IMR-90 (cell line): ENCODE data around the gene ATP11A. TPM values are rescaled to one million over a fixed set of nuclear protein-coding genes. Genes with fewer than 3 reads are reported as not detected.

Experiments used
- ATAC-seq: fragments of 200-7000 bp; cut with Tn5 transposase; 2 replicates; pipeline ENCODE4 v1.9.1; 2020; ENCODE audit warnings: low read depth, mild to moderate bottlenecking, moderate library complexity
- BruUV-seq: library from RNA; stranded (reverse); fragments of 400-500 nt; replicated peaks from 2 replicates; lab custom pipeline; 2021; lab: Mats Ljungman, UMichigan
- CTCF ChIA-PET: fragments of 300-600 bp; formaldehyde crosslinking; extraction: SDS; loops from one replicate; lab custom pipeline; 2021; ENCODE audit warnings: antibody characterized with exemption; lab: Yijun Ruan, JAX
- POLR2A ChIA-PET: fragments of 300-600 bp; sonication (Branson Sonifier 250); formaldehyde crosslinking; loops from one replicate; lab custom pipeline; 2022; ENCODE audit warnings: antibody characterized with exemption; ENCODE audit not compliant: unreplicated experiment; lab: Charles Lee
- DNase-seq: peaks from one replicate; pipeline ENCODE4 v3.0.0; 2013
- H2AFZ ChIP-seq: replicated peaks from 2 replicates; pipeline ENCODE3; 2013; ENCODE audit warnings: low read length, mild to moderate bottlenecking; ENCODE audit not compliant: poor library complexity
- H2AK5ac ChIP-seq: 2 replicates; pipeline ENCODE4 v1.6.1; 2013; ENCODE audit warnings: low read depth, low read length, inconsistent platforms
- H2AK9ac ChIP-seq: replicated peaks from 2 replicates; pipeline ENCODE3; 2013; ENCODE audit warnings: mild to moderate bottlenecking, low read depth, low read length, moderate library complexity; ENCODE audit not compliant: poor library complexity
- H2BK120ac ChIP-seq: 2 replicates; pipeline ENCODE4 v1.6.1; 2013; ENCODE audit warnings: low read depth, low read length, inconsistent platforms
- H2BK15ac ChIP-seq: 3 replicates; pipeline ENCODE4 v1.6.1; 2013; ENCODE audit warnings: low read depth, low read length, inconsistent platforms
- H2BK20ac ChIP-seq: 2 replicates; pipeline ENCODE4 v1.6.1; 2013; ENCODE audit warnings: low read depth, mild to moderate bottlenecking, inconsistent platforms, low read length, moderate library complexity
- H2BK5ac ChIP-seq: 2 replicates; pipeline ENCODE4 v1.6.1; 2013; ENCODE audit warnings: mild to moderate bottlenecking, low read depth, low read length, inconsistent platforms; ENCODE audit not compliant: poor library complexity, severe bottlenecking
- H3K14ac ChIP-seq: replicated peaks from 2 replicates; pipeline ENCODE4 v1.6.1; 2013; ENCODE audit warnings: low read depth, low read length, inconsistent platforms
- H3K18ac ChIP-seq: 2 replicates; pipeline ENCODE4 v1.6.1; 2013; ENCODE audit warnings: low read depth, low read length, control low read depth
- H3K23ac ChIP-seq: 2 replicates; pipeline ENCODE4 v1.6.1; 2013; ENCODE audit warnings: low read depth, low read length, inconsistent platforms
- H3K27ac ChIP-seq: 2 replicates; pipeline ENCODE4 v1.5.1; 2013; ENCODE audit warnings: mild to moderate bottlenecking, control low read depth, low read length; ENCODE audit not compliant: insufficient read depth
- H3K27me3 ChIP-seq: 2 replicates; pipeline ENCODE4 v1.6.1; 2013; ENCODE audit warnings: low read length; ENCODE audit not compliant: control insufficient read depth, insufficient read depth
- H3K36me3 ChIP-seq: 2 replicates; pipeline ENCODE4 v1.6.1; 2013; ENCODE audit warnings: low read length, mixed read lengths; ENCODE audit not compliant: control insufficient read depth, insufficient read depth
- H3K4ac ChIP-seq: 2 replicates; pipeline ENCODE4 v1.6.1; 2013; ENCODE audit warnings: low read depth, low read length, inconsistent platforms
- H3K4me1 ChIP-seq: 2 replicates; pipeline ENCODE4 v1.6.1; 2013; ENCODE audit warnings: low read length, mixed read lengths; ENCODE audit not compliant: control insufficient read depth, insufficient read depth
- H3K4me2 ChIP-seq: 2 replicates; pipeline ENCODE4 v1.6.1; 2013; ENCODE audit warnings: low read depth, mild to moderate bottlenecking, control low read depth, low read length, moderate library complexity
- H3K4me3 ChIP-seq: 2 replicates; pipeline ENCODE4 v1.5.1; 2013; ENCODE audit warnings: low read depth, mild to moderate bottlenecking, control low read depth, low read length, moderate library complexity; ENCODE audit not compliant: insufficient read depth
- H3K56ac ChIP-seq: 2 replicates; pipeline ENCODE4 v1.6.1; 2013; ENCODE audit warnings: low read length, inconsistent platforms; ENCODE audit not compliant: insufficient read depth; ENCODE audit errors: extremely low read depth
- H3K79me1 ChIP-seq, 2 experiments: 2 replicates each; pipeline ENCODE4 v1.6.1; 2013; ENCODE audit warnings: low read length in 2 of 2, inconsistent platforms in 1 of 2, low read depth in 1 of 2
- H3K9ac ChIP-seq: 2 replicates; pipeline ENCODE4 v1.6.1; 2013; ENCODE audit warnings: low read depth, low read length, control low read depth
- H3K9me1 ChIP-seq: 2 replicates; pipeline ENCODE4 v1.6.1; 2013; ENCODE audit warnings: low read length, inconsistent platforms; ENCODE audit not compliant: insufficient read depth
- H3K9me3 ChIP-seq: 2 replicates; pipeline ENCODE4 v1.6.1; 2013; ENCODE audit warnings: low read length; ENCODE audit not compliant: control insufficient read depth, insufficient read depth
- H4K20me1 ChIP-seq: 2 replicates; pipeline ENCODE4 v1.6.1; 2013; ENCODE audit warnings: low read length, inconsistent platforms; ENCODE audit not compliant: insufficient read depth
- H4K5ac ChIP-seq: 2 replicates; pipeline ENCODE4 v1.6.1; 2013; ENCODE audit warnings: mild to moderate bottlenecking, low read depth, low read length, control low read depth
- H4K8ac ChIP-seq, 2 experiments: 2 replicates each; pipeline ENCODE4 v1.6.1; 2013; ENCODE audit warnings: low read depth in 2 of 2, low read length in 2 of 2, control low read depth in 1 of 2, inconsistent platforms in 1 of 2
- H4K91ac ChIP-seq: 2 replicates; pipeline ENCODE4 v1.6.1; 2013; ENCODE audit warnings: low read depth, low read length, inconsistent platforms; ENCODE audit not compliant: insufficient read depth
- CEBPB ChIP-seq: IDR thresholded peaks from 2 replicates; pipeline ENCODE4 v1.6.1; 2012; ENCODE audit warnings: low read depth, low read length, improper control_type of control experiment
- CTCF ChIP-seq: conservative IDR thresholded peaks from 2 replicates; pipeline ENCODE4 v1.5.1; 2012; ENCODE audit warnings: mild to moderate bottlenecking, low read depth, low read length, improper control_type of control experiment
- MAZ ChIP-seq: IDR thresholded peaks from 2 replicates; pipeline ENCODE4 v1.6.1; 2012; ENCODE audit warnings: low read depth, mild to moderate bottlenecking, low read length, improper control_type of control experiment, moderate library complexity, borderline replicate concordance
- MXI1 ChIP-seq: IDR thresholded peaks from 2 replicates; pipeline ENCODE4 v1.6.1; 2012; ENCODE audit warnings: low read depth, mild to moderate bottlenecking, low read length, moderate library complexity, borderline replicate concordance
- SMC3 ChIP-seq: fragments of 150-350 bp; IDR thresholded peaks from 2 replicates; pipeline ENCODE4 v1.6.1; 2016; ENCODE audit warnings: low read depth, mild to moderate bottlenecking, antibody characterized with exemption, low read length, moderate library complexity
- WGBS, 2 experiments: methylation state at CpG; one replicate each; pipeline versions ENCODE4 v1.1.5 to v1.1.7; 2013; ENCODE audit warnings: missing lambda C conversion rate in 2 of 2; ENCODE audit not compliant: insufficient read length in 1 of 2; ENCODE audit errors: extremely low coverage in 2 of 2; 5-methylcytosine and 5-hydroxymethylcytosine counted together
- dilution Hi-C: fragments of 300-500 bp; cut with HindIII; formaldehyde crosslinking; loops from one replicate; pipeline ENCODE4 v1.14.3; 2018; ENCODE audit warnings: low sequenced_read_pairs; ENCODE audit not compliant: unreplicated experiment
- in situ Hi-C: fragments of 300-500 bp; cut with MboI; formaldehyde crosslinking; loops from 3 replicates; pipeline ENCODE4 v1.14.3; 2019; ENCODE audit warnings: low sequenced_read_pairs, inconsistent platforms, mixed read lengths
- intact Hi-C: fragments of 100-400 bp; cut with micrococcal nuclease; formaldehyde crosslinking; loops from 2 replicates; pipeline ENCODE4 v1.10.0; 2022
- polyA plus RNA-seq, 3 experiments: library from polyadenylated mRNA; depleted of rRNA; stranded (reverse); fragments of >200 nt; gene quantifications; 2 replicates each; pipeline ENCODE4 v1.2.3, GENCODE V29; 2012; ENCODE audit warnings: low replicate concordance in 1 of 3
- total RNA-seq: library from RNA; depleted of rRNA; stranded (reverse); fragments of >200 nt; gene quantifications from 2 replicates; pipeline ENCODE4 v1.2.3, GENCODE V29; 2012

Gene ATP11A
- total and polyA plus RNA-seq, 2 of the 4 experiments (the other 2 are of a cell fraction) = 8.4 to 12.0 TPM

- H2BK15ac ChIP-seq = no peak overlapping the region
- H3K9me1 ChIP-seq = no peaks in the 10 kb centered on the region
- no peaks in the 10 kb centered on the region; the same call in 1 of the 2 replicates for H3K4me1 ChIP-seq
- no TSS peak for BruUV-seq
- H3K18ac ChIP-seq = no peak overlapping the region
- no peak overlapping the region for H2AK5ac ChIP-seq
- no peak overlapping the region for H3K14ac ChIP-seq
- no peak overlapping the region for H4K5ac ChIP-seq
- H2AK9ac ChIP-seq = no peak overlapping the region
- no peak overlapping the region for H2BK120ac ChIP-seq
- ChIA-PET CTCF (no interaction called here), POLR2A (no interaction called here)
- 52% methylated on average over 10 of the region's 14 CpGs; no CpG with 5 or more reads in 1 of the 2 experiments for WGBS, 2 experiments
- in situ Hi-C loops = loop anchor here (10.0 kb wide), 1 partner anchor 228 kb away; no protein-coding TSS in a partner anchor
- H3K27me3 ChIP-seq = peaks cover 27% of the 10 kb centered on the region
- no peak overlapping the region for H3K4me3 ChIP-seq
- H4K8ac ChIP-seq = no peak overlapping the region
- no peak overlapping the region for H3K27ac ChIP-seq
- no peak overlapping the region for H3K4me2 ChIP-seq
- TF ChIP-seq CTCF (no peak), MAZ (no peak), MXI1 (no peak), SMC3 (no peak), CEBPB (no peak)
- no peak overlapping the region for H2BK5ac ChIP-seq
- DNase-seq (no peak), ATAC-seq (no peak)
- no peak overlapping the region for H3K56ac ChIP-seq
- no peak overlapping the region for H2BK20ac ChIP-seq
- H3K79me1 ChIP-seq = no peaks in the 10 kb centered on the region
- H3K9me3 ChIP-seq = no peaks in the 10 kb centered on the region
- H4K91ac ChIP-seq = no peak overlapping the region
- dilution Hi-C loops = no loop called here
- intact Hi-C loops = no loop called here
- no peak overlapping the region for H2AFZ ChIP-seq
- no peak overlapping the region for H3K23ac ChIP-seq
- H4K20me1 ChIP-seq = no peaks in the 10 kb centered on the region
- H3K36me3 ChIP-seq = no peaks in the 10 kb centered on the region
- H3K4ac ChIP-seq = no peak overlapping the region
- no peak overlapping the region for H3K9ac ChIP-seq
Measured at GRCh38 chr13:112647256-112647655, 42.6 kb upstream of the ATP11A start.
